NCI-H1105 (cell line): ENCODE measurements around the gene CHST11.

ENCODE experiments used
- DNase-seq: peaks from one replicate; lab custom pipeline; 2025; lab: John Stamatoyannopoulos, UW

Gene CHST11

DNA sequence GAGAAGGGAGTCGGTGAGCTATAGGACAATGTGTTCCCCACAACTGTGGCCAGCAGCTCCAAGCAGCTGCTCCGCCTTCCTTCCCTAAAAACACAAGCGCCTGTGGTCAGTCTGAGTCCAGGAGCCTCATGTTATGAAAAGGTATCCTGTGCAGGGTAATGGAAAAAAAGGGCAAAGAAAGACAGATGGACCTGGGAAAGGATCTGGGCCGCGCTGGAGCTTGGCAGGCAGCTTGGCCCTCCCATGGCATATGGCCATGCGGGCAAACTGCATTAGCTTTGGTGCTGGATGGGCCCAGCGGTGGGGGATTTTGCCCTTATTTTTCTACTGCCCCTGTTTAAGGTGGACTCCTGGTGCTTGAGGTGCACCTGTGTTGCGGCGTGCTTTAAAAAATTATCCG lies 23.7 kb upstream of the CHST11 start:
- no peak for DNase-seq

DNA sequence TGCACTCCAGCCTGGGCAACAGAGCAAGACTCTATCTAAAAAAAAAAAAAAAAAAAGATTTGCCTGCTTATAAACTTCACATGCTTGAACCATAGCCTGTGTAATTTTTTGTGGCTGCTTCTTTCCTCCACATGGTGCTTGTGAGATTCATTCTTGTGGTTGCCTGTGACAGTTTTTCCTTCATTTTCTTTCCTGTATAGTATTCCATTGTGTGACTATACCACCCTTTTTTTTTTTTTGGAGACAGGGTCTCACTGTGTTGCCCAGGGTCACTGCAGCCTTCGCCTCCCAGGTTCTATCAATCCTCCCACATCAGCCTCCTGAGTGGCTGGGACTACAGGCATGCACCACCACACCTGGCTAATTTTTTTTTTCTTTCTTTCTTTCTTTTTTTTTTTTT lies 22.6 kb upstream of the CHST11 start:
- DNase-seq: no peak

DNA sequence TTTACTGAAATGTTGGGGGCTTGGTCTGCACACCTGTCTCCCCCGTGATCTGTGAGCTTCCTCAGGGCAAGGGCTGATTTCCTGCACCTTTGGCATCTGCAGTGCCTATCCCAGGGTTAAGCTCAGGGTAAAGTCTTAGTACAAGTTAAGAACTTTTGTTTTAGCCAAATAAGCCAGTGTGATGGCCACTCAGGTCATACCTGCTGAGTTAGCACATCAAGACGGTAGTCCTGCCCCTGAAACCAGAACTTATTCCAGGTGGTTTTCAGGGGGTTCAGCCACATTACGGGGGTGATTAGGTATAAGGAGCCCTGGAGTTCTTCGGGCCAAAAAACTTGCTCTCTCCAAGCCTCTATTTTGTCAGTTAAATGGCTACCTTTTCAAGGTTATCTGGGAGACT lies 21.6 kb upstream of the CHST11 start:
- no peak for DNase-seq

DNA sequence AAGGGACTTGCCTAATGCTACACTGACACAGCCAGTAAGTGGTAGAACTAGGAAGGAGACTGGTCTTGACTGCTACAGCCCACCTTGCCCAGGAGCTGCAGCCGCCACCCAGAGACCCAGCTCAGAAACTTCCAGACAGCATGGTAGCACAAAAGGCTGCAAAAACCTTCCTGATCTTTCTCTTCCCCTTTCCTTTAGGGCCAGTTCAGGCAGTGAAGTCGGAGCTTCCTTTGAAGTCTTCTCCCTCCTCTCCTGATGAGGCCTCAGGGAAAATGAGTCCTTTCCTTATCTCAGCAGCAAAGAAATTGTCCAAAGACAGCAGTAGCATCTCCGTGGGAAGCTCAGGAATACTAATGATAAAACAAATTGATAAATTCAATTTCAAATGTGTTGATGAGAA lies 21.0 kb upstream of the CHST11 start:
- DNase-seq: no peak

DNA sequence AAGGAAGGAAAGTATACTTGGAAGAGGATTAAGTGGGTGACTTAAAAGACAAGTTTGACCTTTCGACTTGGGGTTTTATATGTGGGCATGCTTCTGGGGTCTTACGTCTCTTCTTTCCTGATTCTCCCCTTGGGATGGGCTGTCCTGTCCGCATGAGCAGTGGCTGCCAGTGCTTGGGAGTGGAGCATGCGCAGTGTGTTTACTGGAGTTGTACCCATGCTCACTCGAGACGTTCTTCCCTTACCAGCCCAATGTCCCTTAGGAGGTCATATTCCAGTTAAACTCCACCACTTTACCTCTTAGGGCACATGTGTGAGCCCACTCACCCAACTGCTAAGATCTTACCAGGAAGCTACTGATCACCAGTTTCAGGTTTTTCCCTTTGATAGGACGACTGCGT lies 20.0 kb upstream of the CHST11 start:
- DNase-seq: no peak

DNA sequence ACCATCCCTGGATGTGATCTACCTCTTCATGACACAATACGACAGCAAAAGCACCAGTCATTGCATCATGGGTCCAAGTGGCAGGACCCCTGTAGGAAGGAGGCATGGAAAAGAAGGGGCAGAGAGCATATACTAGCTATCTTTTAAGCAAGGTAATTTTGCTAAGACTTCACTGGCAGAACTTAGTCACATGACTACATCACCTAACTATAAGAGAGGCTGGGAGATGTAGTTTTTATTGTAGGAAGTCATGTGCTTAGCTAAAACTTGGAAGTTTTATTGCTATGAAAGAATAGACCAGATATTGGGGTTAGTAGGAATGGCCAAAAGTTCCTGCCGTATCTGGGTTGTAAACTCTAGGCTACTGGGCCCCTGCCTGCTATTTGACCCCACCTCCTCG lies 18.6 kb upstream of the CHST11 start:
- DNase-seq: no peak

DNA sequence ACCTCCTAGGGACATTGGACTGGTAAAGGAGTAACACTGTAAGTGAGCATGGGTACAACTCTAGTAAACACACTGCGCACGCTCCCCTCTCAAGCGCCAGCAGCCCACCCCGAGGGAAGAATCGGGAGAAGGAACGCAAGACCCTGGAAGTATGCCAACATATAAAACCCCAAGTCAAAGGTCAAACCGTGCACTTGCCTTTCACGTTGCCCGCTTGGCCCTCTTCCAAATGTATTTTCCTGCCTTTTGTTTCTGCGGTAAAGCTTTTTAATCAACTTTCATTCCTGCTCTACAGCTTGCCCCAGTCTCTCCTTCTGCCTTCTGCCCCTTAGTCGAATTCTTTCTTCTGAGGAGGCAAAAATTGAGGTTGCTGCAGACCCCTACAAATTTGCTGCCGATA lies 17.6 kb upstream of the CHST11 start:
- DNase-seq: peak; percentile 78

DNA sequence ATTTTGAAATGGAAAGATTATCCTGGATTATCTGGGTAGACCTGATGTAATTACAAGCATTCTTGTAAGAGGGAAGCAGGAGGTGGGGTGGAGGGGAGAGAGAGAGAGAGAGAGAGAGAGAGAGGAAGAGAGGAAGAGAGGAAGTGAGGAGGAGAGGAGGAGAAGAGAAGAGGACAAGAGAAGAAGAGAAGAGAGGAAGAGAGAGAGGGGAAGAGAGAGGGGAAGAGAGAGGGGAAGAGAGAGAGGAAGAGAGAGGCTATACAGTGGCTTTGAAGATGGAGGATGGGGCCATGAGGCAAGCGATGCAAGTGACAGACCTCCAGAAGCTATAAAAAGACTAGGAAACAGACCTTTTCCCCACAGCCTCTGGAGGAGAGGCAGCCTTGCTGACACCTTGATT lies 13.7 kb upstream of the CHST11 start:
- no peak for DNase-seq

DNA sequence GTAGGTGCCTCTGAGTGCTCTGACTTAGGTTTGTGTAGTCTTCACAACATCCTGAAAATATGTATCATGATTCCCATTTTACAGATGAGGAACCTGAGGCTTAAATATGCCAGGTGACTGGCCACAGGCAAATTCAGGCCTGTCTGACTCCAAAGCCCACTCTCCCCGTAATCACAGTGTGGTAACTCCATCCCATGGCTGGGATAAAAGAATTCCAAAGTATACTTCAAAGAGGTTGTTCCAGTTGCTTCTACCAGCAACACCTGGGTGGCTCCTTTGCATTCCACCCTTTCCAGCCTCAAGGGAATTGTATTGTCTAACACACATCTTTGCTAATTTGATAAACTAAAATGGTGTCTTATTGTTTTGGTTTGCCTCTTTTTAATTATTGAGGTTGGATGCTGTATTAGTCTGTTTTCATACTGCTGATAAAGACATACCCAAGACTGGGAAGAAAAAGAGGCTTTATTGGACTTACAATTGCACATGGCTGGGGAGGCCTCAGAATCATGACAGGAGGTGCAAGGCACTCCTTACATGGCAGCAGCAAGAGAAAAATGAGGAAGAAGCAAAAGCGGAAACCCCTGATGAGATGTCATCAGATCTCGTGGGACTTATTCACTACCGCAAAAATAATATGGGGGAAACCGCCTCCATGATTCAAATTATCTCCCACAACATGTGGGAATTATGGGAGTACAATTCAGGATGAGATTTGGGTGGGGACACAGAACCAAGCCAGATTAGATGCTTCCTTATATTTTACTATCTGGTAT lies 9.9 kb upstream of the CHST11 start:
- DNase-seq: no peak

DNA sequence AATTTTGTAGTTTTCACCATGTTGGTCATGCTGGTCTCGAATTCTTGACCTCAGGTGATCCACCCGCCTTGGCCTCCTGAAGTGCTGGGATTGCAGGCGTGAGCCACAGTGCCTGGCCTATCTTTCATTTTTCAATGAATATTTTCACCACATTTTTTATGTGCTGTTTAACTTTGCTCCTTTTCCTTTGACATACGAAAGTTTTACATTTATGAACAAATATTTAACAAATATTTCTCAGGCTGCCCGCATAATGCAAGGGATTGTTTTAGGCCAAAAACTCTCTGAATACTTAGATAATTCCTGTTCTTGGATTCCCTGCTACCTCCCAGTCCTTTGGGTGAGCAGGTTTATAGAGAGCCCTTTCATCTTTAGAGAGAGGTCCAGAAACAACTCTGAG lies 8.7 kb upstream of the CHST11 start:
- no peak for DNase-seq

DNA sequence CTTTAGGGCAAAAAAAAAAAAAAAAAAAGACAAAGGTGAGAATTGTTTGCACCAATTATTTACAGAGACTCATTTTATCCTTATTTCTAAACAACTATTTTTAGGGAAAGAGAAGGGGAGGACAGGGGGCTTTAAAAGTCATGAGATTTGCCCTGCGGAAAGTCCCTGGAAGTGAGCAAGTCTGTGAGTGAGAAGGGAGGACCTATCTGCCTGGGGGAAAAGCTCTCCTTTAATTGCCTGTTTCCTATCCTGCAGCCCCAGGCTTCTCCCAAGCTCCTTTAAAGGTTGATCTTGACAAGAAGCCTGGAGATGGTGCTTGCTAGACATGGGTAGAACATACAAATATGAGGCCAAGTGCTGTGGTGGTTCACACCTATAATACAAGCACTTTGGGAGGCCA lies 8.3 kb upstream of the CHST11 start:
- no peak for DNase-seq

DNA sequence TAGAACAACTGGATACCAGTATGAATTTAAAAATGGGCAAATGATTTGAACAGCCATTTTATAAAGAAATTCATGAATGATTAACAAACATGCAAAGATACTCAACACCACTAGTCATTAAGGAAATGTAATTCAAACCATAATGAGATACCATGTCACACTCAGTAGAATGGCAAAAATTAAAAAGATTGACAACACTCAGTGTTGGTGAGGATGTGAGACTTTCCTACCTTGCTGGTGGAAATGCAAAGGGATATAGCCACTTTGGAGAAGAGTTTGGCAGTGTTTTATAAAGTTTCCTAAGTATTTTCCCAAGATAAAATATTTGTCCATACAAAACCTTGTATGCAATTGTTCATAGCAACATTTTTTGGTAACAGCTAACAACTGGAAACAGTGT lies 6.0 kb upstream of the CHST11 start:
- no peak for DNase-seq

DNA sequence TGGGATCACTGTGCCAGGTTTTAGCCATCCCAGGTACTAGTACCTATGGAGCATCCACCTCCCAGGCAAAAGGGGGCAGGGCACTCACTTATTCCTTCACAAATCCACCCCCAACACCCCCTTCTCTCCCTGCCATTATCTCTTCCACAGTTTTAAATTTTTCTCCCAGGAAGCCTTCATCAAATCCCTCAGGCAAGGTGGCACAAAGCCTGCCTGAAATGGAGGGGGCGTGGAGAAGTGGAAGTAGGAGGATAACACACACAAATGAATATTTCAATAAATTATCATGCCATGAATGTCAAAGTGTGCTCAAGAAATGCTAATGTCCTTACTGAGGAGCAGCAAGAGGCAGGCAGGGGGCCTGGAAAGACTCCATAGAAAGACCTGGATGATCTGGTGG lies 4.7 kb upstream of the CHST11 start:
- DNase-seq: no peak

DNA sequence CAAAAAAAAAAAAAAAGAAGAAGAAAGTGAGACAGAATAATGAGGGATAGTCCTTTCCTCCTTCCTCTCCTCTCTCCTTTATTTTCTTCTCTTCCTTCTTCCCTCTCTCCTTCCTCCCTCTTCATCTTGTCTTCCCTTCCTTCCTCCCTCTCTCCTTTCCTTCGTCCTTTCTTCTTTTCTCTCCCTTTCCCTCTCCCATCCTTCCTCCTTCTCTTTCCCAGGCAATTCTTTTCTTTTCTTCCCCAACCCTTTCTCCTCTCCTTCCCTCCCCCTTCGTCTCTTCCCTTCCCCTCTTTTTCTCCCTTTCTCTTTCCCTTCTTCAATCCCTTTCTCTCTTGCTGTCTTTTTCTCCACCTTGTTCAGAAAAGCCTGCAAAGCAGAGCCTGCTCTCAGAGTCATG lies 3.6 kb upstream of the CHST11 start:
- no peak for DNase-seq

DNA sequence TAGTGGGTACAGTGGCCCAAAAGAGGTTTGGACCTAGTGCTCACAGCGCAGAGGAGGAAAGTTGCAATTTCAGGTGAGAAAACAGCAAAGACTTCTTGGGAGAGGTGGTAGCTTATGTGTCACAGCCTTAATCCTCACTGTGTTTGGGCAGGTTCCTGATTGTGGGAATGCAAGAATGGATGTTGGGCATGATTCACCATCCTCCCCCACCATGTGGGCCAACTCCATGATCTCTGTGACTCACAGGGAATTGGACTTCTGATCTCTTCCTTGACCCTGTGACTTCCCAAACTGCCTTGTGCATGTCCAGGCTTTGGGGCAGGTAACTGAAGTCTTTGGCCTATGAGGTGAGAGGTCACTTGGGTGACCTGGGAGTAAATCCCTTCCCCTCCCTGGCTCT lies 1.8 kb upstream of the CHST11 start:
- no peak for DNase-seq

DNA sequence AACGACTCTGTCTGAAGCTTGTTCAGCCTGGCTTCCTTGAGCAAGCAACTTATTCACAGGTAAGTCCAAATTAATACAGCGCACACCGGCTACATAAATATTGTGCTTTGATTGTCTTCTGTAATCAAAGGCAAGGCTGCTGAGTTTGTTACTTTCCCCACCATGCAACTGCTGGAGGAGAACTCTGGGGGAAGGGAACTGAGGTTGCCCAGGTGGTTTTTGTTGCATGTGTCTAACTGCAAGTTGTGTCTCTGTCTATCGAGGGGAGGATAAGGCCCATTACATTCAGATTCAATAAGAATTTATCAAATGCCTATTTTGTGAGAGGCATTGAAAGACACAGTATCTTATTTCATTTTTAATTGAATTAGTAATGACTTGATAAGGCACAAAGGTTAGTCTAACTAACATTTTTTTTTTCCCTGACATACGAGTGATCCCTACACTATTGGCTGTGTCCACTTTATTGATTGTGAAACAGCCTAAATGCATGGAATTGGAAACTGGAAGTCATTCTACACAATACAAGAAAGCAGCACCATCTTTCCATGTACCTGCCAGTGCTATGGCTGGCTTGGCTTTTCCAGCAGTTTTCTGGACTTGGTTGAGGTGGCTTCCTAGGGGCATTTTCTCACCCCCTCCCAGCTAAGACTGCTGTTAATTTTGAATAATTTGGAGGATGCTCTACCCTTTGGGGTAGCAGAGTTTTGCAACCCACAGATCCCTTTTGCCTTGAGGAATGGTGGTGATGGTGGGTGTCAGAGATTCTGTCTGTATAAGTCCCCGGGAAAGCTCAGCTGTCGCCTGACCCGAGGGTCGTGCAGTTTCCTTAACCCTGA lies 951 bp upstream of the CHST11 start:
- no peak for DNase-seq

DNA sequence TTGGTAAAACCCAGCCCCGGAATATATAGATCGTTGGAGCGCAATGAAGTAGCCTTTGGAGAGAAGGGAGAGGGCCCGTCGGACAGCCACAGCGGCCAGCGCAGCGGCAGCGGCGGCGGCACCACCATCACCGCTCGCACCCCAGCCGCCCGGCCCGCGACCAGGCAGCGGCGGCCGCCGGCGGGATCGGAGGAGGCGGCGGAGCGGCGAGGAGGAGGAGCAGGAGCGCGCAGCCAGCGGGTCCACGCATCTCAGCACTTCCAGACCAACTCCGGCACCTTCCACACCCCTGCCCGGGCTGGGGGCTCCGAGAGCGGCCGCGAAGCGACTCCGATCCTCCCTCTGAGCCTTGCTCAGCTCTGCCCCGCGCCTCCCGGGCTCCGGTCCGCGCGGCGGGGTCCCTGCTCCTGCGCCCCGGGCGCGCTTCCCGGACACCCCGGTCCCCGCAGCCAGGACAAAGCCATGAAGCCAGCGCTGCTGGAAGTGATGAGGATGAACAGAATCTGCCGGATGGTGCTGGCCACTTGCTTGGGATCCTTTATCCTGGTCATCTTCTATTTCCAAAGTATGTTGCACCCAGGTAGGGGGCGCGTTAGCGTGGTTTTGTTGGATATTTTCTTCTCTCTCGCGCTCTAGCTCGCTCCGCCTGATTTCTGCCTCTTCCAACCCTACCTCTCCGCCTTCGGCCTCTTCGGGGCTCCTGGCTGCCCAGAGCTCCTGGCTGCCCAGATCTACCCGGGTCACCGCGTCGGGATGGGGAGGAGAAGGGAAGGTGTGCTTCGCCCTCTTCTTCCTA lies 400 bp downstream of the CHST11 start:
- peak; percentile 67 for DNase-seq

DNA sequence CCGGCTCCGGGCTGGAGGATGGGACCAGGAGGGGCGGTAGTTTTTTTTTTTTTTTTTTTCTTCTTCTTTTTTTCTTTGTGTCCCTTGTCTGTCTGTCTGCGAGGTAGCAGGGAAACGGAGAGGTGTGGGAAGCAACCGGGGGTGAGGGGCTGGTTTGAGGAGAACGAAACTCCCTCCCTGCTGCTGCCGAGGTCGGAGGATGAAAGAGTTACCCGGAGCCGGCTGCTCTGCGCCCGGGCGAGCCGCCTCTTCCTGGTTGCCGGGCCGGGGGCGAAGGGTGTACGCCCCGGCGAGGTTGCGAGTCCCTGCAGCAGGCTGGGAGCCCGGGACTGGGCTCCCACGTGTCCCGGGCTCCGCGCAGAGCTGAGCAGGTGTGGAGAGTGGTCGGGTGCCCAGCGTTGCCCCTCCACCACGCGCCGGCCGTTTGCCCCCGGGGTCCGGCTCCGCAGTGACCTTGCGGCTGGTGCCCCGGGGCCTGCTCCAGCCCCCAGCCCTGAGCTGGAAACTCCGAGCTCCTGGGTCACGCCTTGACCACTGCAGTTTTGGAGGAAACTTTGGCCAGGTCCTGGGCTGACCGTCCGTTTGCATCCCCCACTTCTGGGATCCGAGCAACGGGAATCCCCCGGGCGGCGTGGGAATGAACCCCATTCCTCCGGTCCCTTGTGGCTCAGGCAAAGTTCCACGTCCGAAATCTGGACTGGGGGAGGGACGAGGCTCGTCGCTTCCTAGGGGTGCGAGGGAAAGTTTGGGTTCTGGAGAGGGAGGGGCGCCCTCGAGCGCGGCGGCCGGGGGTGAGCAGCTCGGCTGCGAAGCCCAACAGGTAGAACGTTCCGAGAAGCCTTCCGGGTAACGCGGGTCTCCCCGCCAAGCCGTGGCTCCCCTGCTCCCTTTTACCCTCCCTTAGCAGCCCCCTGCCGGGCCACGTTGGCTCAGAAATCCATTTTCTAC lies 1.3 kb downstream of the CHST11 start:
- DNase-seq: peak; percentile 22

DNA sequence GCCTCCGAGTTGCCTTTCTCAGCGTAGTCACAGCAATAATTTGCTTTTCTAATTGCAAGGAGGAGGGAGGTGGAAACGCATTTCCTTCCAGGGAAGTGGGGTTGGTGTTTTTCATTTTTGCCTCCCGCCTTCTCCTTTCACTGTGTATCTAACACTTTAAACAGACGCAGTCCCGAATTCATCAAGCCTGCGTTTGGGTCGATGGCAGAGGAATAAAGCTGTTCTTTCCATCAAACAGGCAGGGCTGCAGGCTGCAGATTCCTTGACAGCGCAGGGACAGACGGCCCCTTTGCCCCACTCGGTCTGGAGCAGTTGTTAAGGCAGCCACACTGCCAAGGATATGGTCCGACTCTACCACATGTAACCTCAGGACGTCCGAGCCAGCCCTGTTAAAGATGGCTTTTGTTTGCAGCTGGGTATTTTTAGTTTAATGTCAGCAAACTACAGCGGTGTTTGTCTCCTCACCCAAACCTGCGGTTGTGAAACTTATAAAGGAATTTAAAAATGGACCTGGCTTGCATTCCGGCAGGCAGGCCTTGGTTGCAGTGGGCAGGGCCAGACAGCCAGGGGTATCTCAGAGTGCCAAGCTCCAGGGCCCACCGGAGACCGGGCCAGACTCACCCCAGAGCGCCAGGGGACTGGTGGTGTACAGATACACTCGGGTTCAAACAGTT lies 2.1 kb downstream of the CHST11 start:
- no peak for DNase-seq

DNA sequence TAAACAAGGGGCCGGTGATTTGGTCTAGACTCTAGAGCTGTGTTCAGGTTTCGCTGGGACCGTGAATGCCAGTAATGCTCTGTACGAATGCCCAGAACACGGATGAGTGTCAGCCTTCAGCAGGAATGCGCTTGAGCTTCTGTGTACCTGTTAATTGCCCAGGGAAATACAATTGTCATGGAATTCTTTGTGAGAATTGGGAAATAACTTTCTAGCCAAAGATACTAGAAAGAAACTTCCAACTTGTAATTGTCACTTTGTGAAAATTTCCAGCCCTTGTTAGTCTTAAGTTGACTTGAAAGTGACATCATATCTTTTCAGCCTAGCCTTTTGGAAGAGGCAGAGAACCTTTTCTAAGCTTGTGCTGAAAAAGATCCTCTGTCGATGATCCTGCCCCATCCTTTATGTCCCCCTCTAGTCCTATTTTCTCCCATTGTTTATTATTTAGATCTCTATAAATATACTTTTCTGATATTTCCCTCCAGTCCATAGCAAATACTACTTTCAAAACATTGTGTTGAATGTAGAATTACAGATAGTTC lies 2.7 kb downstream of the CHST11 start:
- DNase-seq: no peak
